ENCODE data around the gene RUNX3.
"Not testable (repeated sequence)": the region's sequence is repeated elsewhere in the genome, so short reads cannot be mapped to it uniquely, and the experiment has no call there.

RUNX3 gene

DNA sequence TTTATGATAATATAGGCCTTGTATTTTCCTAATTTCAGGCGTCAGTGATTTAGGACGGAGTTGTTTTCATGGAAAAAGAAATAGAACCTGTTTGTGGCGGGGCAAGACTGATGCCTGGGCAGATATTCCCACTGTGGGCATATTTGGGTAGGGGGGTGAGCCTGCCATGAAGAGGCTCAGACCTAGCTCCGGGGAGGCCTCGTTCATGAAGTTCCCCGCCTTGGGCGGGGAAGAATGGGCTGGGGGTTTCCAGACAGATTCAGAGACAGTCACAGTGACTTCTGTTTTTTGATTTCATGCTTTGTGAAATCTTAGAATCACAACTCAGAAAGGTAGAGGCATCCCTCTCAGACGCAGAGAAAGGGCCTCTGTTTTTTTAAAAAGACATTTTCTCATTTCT is 36.1 kb downstream of the RUNX3 start:
- Histone ChIP-seq H3K4me3 (ENCODE audit: low read length) (no peak overlapping the region), H3K9me3 (replicated peaks; ENCODE audit: insufficient read depth, low read length) (no peaks in the 10 kb centered on the region), H3K36me3 (replicated peaks; ENCODE audit: insufficient read depth, low read length) (no peaks in the 10 kb centered on the region), H3K27ac (ENCODE audit: low read length) (no peak overlapping the region), H3F3A (ENCODE audit: insufficient read depth, low read length) (no peaks in the 10 kb centered on the region), H3K27me3 (replicated peaks; ENCODE audit: insufficient read depth, low read length) (no peaks in the 10 kb centered on the region), H3K9ac (ENCODE audit: low read length) (no peak overlapping the region), H2AFZ (ENCODE audit: low read length) (no peak overlapping the region), H3K4me1 (ENCODE audit: low read length) (no peaks in the 10 kb centered on the region), H4K20me1 (ENCODE audit: insufficient read depth, low read length) (no peaks in the 10 kb centered on the region), H3K4me2 (ENCODE audit: low read depth, low read length) (no peak overlapping the region), H3K79me2 (ENCODE audit: low read length) (no peaks in the 10 kb centered on the region), H3K9me2 (replicated peaks; ENCODE audit: insufficient read depth, low read length) (no peaks in the 10 kb centered on the region)
- DNase-seq = no peak
- TF ChIP-seq, protein P1, sequence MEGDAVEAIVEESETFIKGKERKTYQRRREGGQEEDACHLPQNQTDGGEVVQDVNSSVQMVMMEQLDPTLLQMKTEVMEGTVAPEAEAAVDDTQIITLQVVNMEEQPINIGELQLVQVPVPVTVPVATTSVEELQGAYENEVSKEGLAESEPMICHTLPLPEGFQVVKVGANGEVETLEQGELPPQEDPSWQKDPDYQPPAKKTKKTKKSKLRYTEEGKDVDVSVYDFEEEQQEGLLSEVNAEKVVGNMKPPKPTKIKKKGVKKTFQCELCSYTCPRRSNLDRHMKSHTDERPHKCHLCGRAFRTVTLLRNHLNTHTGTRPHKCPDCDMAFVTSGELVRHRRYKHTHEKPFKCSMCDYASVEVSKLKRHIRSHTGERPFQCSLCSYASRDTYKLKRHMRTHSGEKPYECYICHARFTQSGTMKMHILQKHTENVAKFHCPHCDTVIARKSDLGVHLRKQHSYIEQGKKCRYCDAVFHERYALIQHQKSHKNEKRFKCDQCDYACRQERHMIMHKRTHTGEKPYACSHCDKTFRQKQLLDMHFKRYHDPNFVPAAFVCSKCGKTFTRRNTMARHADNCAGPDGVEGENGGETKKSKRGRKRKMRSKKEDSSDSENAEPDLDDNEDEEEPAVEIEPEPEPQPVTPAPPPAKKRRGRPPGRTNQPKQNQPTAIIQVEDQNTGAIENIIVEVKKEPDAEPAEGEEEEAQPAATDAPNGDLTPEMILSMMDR (IDR thresholded peaks at IDR 0.05; ENCODE audit: low read length) = no peak
- TF ChIP-seq EZH2 (optimal IDR thresholded peaks at IDR 0.05; ENCODE audit: low read depth, low read length) = no peak
- no peak for TF ChIP-seq EZH2phosphoT487 (IDR thresholded peaks at IDR 0.05; ENCODE audit: low read length)

DNA sequence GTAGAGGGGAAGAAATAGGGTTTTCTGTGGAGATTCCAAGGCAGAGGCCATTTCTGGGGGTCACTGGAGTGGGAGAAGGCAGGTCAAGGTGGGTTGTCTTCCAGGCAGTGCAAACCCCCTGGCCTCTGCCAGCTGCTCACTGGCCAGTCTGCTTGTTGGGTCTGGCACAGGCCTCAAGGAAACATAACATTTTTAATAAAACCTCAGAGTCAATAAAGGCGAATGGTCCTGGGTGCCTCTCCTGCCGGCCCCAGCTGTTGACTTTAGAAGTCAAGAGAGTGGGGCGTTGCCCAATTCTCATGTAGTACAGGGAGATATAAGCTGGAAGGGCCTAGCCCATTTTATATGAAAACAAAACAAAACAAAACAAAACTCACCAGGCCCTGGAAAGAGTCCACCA is 36.6 kb downstream of the RUNX3 start:
- Histone ChIP-seq H3K27me3 (replicated peaks; ENCODE audit: insufficient read depth, low read length) (no peaks in the 10 kb centered on the region), H3K9ac (ENCODE audit: low read length) (no peak overlapping the region), H3K9me3 (replicated peaks; ENCODE audit: insufficient read depth, low read length) (no peaks in the 10 kb centered on the region), H3K27ac (ENCODE audit: low read length) (no peak overlapping the region), H3K9me2 (replicated peaks; ENCODE audit: insufficient read depth, low read length) (no peaks in the 10 kb centered on the region), H3K4me1 (ENCODE audit: low read length) (no peaks in the 10 kb centered on the region), H3K4me3 (ENCODE audit: low read length) (no peak overlapping the region), H3F3A (ENCODE audit: insufficient read depth, low read length) (no peaks in the 10 kb centered on the region), H4K20me1 (ENCODE audit: insufficient read depth, low read length) (no peaks in the 10 kb centered on the region), H3K36me3 (replicated peaks; ENCODE audit: insufficient read depth, low read length) (no peaks in the 10 kb centered on the region), H3K4me2 (ENCODE audit: low read depth, low read length) (no peak overlapping the region), H3K79me2 (ENCODE audit: low read length) (no peaks in the 10 kb centered on the region), H2AFZ (ENCODE audit: low read length) (no peak overlapping the region)
- TF ChIP-seq EZH2phosphoT487 (IDR thresholded peaks at IDR 0.05; ENCODE audit: low read length) (no peak), EZH2 (optimal IDR thresholded peaks at IDR 0.05; ENCODE audit: low read depth, low read length) (no peak)
- TF ChIP-seq, protein P1 (IDR thresholded peaks at IDR 0.05; ENCODE audit: low read length) = no peak
- DNase-seq = no peak

DNA sequence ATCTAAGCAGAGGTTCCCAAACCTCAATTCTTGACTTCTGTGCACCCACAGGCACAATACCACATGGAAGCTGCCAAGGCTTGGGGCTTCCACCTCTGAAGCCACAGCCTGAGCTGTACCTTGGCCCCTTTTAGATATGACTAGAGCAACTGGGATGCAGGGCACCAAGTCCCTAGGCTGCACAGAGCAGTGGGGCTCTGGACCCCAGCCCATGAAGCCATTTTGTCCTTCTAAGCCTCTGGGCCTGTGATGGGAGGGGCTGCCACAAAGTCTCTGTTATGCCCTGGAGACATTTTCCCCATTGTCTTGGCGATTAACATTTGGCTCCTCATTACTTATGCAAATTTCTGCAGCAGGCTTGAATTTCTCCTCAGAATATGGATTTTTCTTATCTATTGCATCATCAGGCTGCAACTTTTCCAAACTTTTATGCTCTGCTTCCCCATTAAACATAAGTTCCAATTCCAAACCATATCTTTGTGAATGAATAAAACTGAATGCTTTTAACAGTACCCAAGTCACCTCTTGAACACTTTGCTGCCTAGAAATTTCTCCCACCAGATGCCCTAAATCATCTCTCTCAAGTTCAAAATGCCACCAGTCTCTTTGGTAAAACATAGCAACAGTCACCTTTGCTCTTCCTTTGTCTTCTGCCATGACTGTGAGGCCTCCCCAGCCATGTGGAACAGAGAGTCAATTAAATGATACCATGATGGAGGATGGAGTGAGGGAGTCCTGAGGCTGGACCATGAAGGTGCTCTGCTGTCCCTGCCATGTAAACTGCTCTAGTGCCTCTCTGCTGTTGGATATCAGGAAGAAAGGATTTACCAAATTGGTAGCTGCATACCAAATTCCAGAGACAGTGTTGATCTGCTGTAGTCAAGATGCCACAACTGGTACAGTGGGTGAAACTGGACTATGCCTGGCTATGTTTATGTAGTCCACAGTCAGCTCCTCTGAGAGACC is 37.6 kb downstream of the RUNX3 start:
- Histone ChIP-seq H3K4me1 (ENCODE audit: low read length) (no peaks in the 10 kb centered on the region), H3K4me3 (ENCODE audit: low read length) (no peak overlapping the region), H3K27ac (ENCODE audit: low read length) (no peak overlapping the region), H3K9me2 (replicated peaks; ENCODE audit: insufficient read depth, low read length) (no peaks in the 10 kb centered on the region), H3K27me3 (replicated peaks; ENCODE audit: insufficient read depth, low read length) (no peaks in the 10 kb centered on the region), H3F3A (ENCODE audit: insufficient read depth, low read length) (no peaks in the 10 kb centered on the region), H4K20me1 (ENCODE audit: insufficient read depth, low read length) (no peaks in the 10 kb centered on the region), H3K79me2 (ENCODE audit: low read length) (no peaks in the 10 kb centered on the region), H3K4me2 (ENCODE audit: low read depth, low read length) (no peak overlapping the region), H2AFZ (ENCODE audit: low read length) (no peak overlapping the region), H3K36me3 (replicated peaks; ENCODE audit: insufficient read depth, low read length) (no peaks in the 10 kb centered on the region), H3K9ac (ENCODE audit: low read length) (no peak overlapping the region), H3K9me3 (replicated peaks; ENCODE audit: insufficient read depth, low read length) (no peaks in the 10 kb centered on the region)
- no peak for TF ChIP-seq EZH2phosphoT487 (IDR thresholded peaks at IDR 0.05; ENCODE audit: low read length)
- TF ChIP-seq EZH2 (optimal IDR thresholded peaks at IDR 0.05; ENCODE audit: low read depth, low read length) = no peak
- no peak for DNase-seq

DNA sequence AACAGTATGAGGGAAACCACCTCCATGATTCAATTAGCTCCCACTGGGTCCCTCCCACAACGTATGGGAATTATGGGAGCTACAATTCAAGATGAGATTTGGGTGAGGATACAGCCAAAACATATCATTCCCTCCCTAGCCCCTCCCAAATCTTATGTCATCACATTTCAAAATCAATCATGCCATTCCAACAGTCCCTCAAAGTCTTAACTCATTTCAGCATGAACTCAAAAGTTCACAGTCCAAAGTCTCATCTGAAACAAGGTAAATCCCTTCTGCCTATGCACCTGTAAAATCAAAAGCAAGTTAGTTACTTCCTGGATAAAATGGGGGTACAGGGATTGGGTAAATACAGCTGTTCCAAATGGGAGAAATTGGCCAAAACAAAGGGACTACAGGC is 38.7 kb downstream of the RUNX3 start:
- not testable (repeated sequence) for H3K27ac ChIP-seq (ENCODE audit: low read length); H3K9ac ChIP-seq (ENCODE audit: low read length); H3F3A ChIP-seq (ENCODE audit: insufficient read depth, low read length); H3K9me3 ChIP-seq (replicated peaks; ENCODE audit: insufficient read depth, low read length); H3K9me2 ChIP-seq (replicated peaks; ENCODE audit: insufficient read depth, low read length); H3K36me3 ChIP-seq (replicated peaks; ENCODE audit: insufficient read depth, low read length); H3K4me1 ChIP-seq (ENCODE audit: low read length); H3K4me2 ChIP-seq (ENCODE audit: low read depth, low read length); H4K20me1 ChIP-seq (ENCODE audit: insufficient read depth, low read length); H3K79me2 ChIP-seq (ENCODE audit: low read length); H2AFZ ChIP-seq (ENCODE audit: low read length); DNase-seq; H3K27me3 ChIP-seq (replicated peaks; ENCODE audit: insufficient read depth, low read length); H3K4me3 ChIP-seq (ENCODE audit: low read length)
